ENCODE data around the gene SMTN.

Gene SMTN

DNA sequence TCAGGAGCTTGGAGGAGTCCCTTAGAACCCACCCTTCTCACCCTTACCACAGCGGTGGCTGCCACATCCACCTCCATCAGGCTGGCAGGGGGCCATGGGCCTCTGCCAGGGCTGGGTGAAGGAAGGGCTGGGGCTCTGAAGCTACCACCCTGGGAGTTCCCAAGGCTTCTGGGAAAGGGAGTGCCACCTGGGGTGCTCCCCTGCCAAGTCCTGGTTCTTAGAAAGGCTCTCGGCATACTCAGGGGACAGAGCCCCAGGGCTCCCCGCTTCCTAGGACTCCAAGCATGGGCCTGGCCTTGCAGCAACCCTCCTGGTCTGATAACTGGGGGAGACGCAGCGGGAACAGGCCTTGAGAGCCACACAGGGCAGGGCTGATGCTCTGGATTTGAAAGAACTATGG, 59.6 kb downstream of the SMTN start:
- no peak for DNase-seq (ENCODE audit: low read depth)
- no peak for TF ChIP-seq CTCF (conservative IDR thresholded peaks at IDR 0.05; ENCODE audit: low read depth, low read length)
- no peak overlapping the region for H3K4me3 ChIP-seq (ENCODE audit: low read length)

DNA sequence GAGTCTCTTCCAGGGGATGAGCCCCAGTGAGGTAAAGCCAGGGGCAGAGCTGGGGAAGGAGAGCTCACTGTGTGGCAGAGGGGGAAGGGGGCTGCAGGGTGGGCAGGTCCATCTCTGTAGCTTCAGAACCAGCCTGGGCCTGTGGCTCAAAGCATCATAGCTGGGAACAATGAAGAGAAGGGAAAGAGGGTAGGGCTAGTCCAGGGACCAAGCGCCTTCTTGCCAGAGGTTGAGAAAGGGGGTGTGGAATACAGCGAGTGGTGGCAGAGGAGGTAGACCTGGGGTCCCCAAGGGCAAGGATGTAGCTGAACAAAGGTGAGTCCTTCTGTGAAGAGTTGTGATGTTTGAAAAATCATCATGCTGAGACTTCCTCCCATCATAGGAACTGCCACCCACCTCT, 60.4 kb downstream of the SMTN start:
- no peak for TF ChIP-seq CTCF (conservative IDR thresholded peaks at IDR 0.05; ENCODE audit: low read depth, low read length)
- H3K4me3 ChIP-seq (ENCODE audit: low read length): no peak overlapping the region
- DNase-seq (ENCODE audit: low read depth): no peak

DNA sequence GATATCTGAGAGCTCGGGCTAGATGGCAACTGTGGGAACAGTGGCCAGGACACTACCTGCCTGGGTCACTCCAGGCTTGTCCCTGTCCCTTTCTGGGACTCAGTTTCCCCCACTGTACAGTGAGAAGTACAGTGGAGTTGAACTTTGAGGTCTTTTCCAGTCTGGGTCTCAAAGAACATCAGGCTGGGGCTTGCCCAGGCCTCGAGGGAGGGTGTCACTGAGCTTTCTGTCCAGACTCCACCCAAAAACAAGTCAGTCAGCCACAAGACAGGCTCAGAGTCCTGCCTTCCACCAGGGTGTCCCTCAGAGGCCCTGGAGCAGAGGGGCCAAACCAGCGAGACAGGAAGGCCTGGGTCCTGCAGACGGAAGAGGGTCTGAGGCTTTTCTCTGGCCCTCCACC, 61.2 kb downstream of the SMTN start:
- no peak for DNase-seq (ENCODE audit: low read depth)
- no peak for TF ChIP-seq CTCF (conservative IDR thresholded peaks at IDR 0.05; ENCODE audit: low read depth, low read length)
- H3K4me3 ChIP-seq (ENCODE audit: low read length): no peak overlapping the region

- DNase-seq (ENCODE audit: low read depth): no peak
- TF ChIP-seq CTCF (conservative IDR thresholded peaks at IDR 0.05; ENCODE audit: low read depth, low read length): no peak
- no peak overlapping the region for H3K4me3 ChIP-seq (ENCODE audit: low read length)
Observed at GRCh38 chr22:31143038-31143437, 61.9 kb downstream of the SMTN start.

GRCh38 chr22:31143537-31143936, 62.4 kb downstream of the SMTN start:
- TF ChIP-seq CTCF (conservative IDR thresholded peaks at IDR 0.05; ENCODE audit: low read depth, low read length): no peak
- H3K4me3 ChIP-seq (ENCODE audit: low read length): no peak overlapping the region
- DNase-seq (ENCODE audit: low read depth): no peak

- H3K4me3 ChIP-seq (ENCODE audit: low read length): no peak overlapping the region
- TF ChIP-seq CTCF (conservative IDR thresholded peaks at IDR 0.05; ENCODE audit: low read depth, low read length): no peak
- DNase-seq (ENCODE audit: low read depth): no peak
Observed at GRCh38 chr22:31144223-31144622, 63.1 kb downstream of the SMTN start.

DNA sequence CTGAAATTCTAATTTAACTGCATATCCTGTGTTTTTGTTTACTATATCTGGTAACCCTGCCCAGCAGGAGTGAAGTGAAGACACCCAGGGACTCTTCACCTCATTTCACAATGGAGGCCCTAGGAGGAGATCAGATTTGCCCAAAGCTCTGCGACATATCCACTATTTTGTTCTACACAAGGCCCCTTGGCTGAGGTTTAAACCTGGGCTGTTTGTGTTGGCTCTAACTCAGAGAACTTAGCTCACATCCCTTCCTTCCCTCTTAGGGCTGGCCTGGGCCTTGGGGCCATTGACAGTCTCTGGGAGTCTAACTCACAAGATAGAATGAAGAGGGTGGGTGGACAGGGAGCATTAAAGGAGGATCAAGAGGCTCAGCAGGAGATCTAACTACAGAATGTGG, 67.4 kb downstream of the SMTN start:
- no peak for TF ChIP-seq CTCF (conservative IDR thresholded peaks at IDR 0.05; ENCODE audit: low read depth, low read length)
- DNase-seq (ENCODE audit: low read depth): no peak
- no peak overlapping the region for H3K4me3 ChIP-seq (ENCODE audit: low read length)

All from retinal pigment epithelial cell (primary cell).